T-helper 17 cell (primary cell): ENCODE data around the gene PIK3CA. TPM values are rescaled to one million over a fixed set of nuclear protein-coding genes. Genes with fewer than 3 reads are reported as not detected.
A peak's percentile ranks its signal among the peaks of the same experiment; 100 is the strongest.

ENCODE experiments used
- ATAC-seq: fragments of 150-1000 bp; cut with Tn5 transposase; 2 replicates; pipeline ENCODE4 v1.10.0; 2021; ENCODE audit warnings: mild to moderate bottlenecking, moderate library complexity
- DNase-seq, 3 donors: peaks; one replicate each; pipeline versions ENCODE4 v3.0.0 to v3.0.0-alpha.2; 2020 to 2021
- H3K9me3 ChIP-seq: one replicate; pipeline ENCODE4 v1.7.0; 2013; ENCODE audit warnings: low read length, mild to moderate bottlenecking; ENCODE audit not compliant: control insufficient read depth, poor library complexity, severe bottlenecking
- H3K27ac Mint-ChIP-seq: one replicate; pipeline ENCODE4 v1.8.0; 2022; ENCODE audit warnings: mild to moderate bottlenecking, moderate library complexity, mixed read lengths
- H3K27me3 Mint-ChIP-seq: one replicate; pipeline ENCODE4 v1.8.0; 2022; ENCODE audit warnings: mixed read lengths
- H3K36me3 Mint-ChIP-seq: one replicate; pipeline ENCODE4 v1.8.0; 2022; ENCODE audit warnings: low read depth, mixed read lengths
- H3K4me1 Mint-ChIP-seq: one replicate; pipeline ENCODE4 v1.8.0; 2022; ENCODE audit warnings: mild to moderate bottlenecking, mixed read lengths
- H3K4me3 Mint-ChIP-seq: one replicate; pipeline ENCODE4 v1.8.0; 2022; ENCODE audit warnings: mild to moderate bottlenecking, moderate library complexity, mixed read lengths
- total RNA-seq, 4 donors: library from RNA in 2 of 4; stranded (reverse) in 2 of 4; gene quantifications; one replicate each; pipeline ENCODE4 v1.2.3 and lab custom pipeline; 2022 to 2026

Gene PIK3CA
- total RNA-seq, 2 donors from 2014 or later, result 42.4 to 45.4 TPM

- ATAC-seq (peak; percentile 34), DNase-seq (no peak)
- no peak overlapping the region for H3K4me3 Mint-ChIP-seq
- peaks cover 27% of the 10 kb centered on the region for H3K4me1 Mint-ChIP-seq
- H3K9me3 ChIP-seq, result no peaks in the 10 kb centered on the region
- H3K27ac Mint-ChIP-seq, result no peak overlapping the region
- no peaks in the 10 kb centered on the region for H3K36me3 Mint-ChIP-seq
- H3K27me3 Mint-ChIP-seq, result no peaks in the 10 kb centered on the region
Observed at GRCh38 chr3:179146911-179147513, 1.1 kb upstream of the PIK3CA start.

GRCh38 chr3:179147514-179147872 lies 664 bp upstream of the PIK3CA start:
- no peaks in the 10 kb centered on the region for H3K9me3 ChIP-seq
- Mint-ChIP-seq H3K36me3 (no peaks in the 10 kb centered on the region), H3K4me1 (peaks cover 32% of the 10 kb centered on the region), H3K4me3 (no peak overlapping the region), H3K27me3 (no peaks in the 10 kb centered on the region), H3K27ac (no peak overlapping the region)
- ATAC-seq (peak; percentile 44), DNase-seq (peak in 1 of 3 donors; percentile 54)

- no peaks in the 10 kb centered on the region for H3K9me3 ChIP-seq
- DNase-seq (peak; percentile 38 to 65 (median 40)), ATAC-seq (peak; percentile 48)
- Mint-ChIP-seq H3K27me3 (no peaks in the 10 kb centered on the region), H3K4me1 (peaks cover 34% of the 10 kb centered on the region), H3K27ac (no peak overlapping the region), H3K36me3 (no peaks in the 10 kb centered on the region), H3K4me3 (no peak overlapping the region)
Observed at GRCh38 chr3:179148616-179149405, 654 bp downstream of the PIK3CA start.

GRCh38 chr3:179149406-179149867 lies 1.3 kb downstream of the PIK3CA start:
- no peak overlapping the region for H3K27ac Mint-ChIP-seq
- H3K4me1 Mint-ChIP-seq, result peaks cover 35% of the 10 kb centered on the region
- peak in 2 of 3 donors; percentile 41 to 53 for DNase-seq
- no peak overlapping the region for H3K4me3 Mint-ChIP-seq
- peak; percentile 49 for ATAC-seq
- no peaks in the 10 kb centered on the region for H3K9me3 ChIP-seq
- no peaks in the 10 kb centered on the region for H3K36me3 Mint-ChIP-seq
- no peaks in the 10 kb centered on the region for H3K27me3 Mint-ChIP-seq

GRCh38 chr3:179149951-179150350 lies 1.8 kb downstream of the PIK3CA start:
- Mint-ChIP-seq H3K36me3 (no peaks in the 10 kb centered on the region), H3K27ac (no peak overlapping the region), H3K4me1 (peaks cover 37% of the 10 kb centered on the region), H3K4me3 (no peak overlapping the region), H3K27me3 (no peaks in the 10 kb centered on the region)
- DNase-seq (no peak), ATAC-seq (no peak)
- H3K9me3 ChIP-seq, result no peaks in the 10 kb centered on the region

GRCh38 chr3:179150610-179151009 lies 2.5 kb downstream of the PIK3CA start:
- no peaks in the 10 kb centered on the region for H3K9me3 ChIP-seq
- H3K36me3 Mint-ChIP-seq, result no peaks in the 10 kb centered on the region
- H3K27ac Mint-ChIP-seq, result no peak overlapping the region
- H3K4me3 Mint-ChIP-seq, result peak overlapping the region; percentile 15
- no peaks in the 10 kb centered on the region for H3K27me3 Mint-ChIP-seq
- H3K4me1 Mint-ChIP-seq, result peaks cover 37% of the 10 kb centered on the region
- ATAC-seq, result no peak
- no peak for DNase-seq

DNA sequence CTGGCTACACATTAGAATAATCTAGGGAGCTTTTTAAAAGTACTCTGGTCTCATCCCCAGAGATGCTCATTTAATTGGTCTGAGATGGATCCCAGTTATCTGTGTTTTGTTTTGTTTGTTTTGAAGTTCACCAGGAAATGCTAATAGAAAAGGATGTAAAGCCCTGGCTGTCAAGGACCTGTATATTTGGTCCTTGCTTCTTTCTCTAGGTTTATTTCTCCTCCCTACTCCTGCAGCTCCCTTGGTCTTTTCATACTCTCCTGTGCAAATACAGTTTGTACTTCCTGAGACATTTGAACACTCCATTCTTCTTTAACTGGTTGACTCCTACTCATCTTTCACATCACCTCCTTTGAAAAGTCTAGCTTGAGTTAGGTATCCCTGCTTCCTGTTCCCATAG lies 3.3 kb downstream of the PIK3CA start:
- peak overlapping the region; percentile 72 for H3K4me3 Mint-ChIP-seq
- H3K9me3 ChIP-seq, result no peaks in the 10 kb centered on the region
- no peaks in the 10 kb centered on the region for H3K27me3 Mint-ChIP-seq
- peaks cover 40% of the 10 kb centered on the region for H3K4me1 Mint-ChIP-seq
- no peak for DNase-seq
- H3K36me3 Mint-ChIP-seq, result no peaks in the 10 kb centered on the region
- ATAC-seq, result no peak
- no peak overlapping the region for H3K27ac Mint-ChIP-seq

DNA sequence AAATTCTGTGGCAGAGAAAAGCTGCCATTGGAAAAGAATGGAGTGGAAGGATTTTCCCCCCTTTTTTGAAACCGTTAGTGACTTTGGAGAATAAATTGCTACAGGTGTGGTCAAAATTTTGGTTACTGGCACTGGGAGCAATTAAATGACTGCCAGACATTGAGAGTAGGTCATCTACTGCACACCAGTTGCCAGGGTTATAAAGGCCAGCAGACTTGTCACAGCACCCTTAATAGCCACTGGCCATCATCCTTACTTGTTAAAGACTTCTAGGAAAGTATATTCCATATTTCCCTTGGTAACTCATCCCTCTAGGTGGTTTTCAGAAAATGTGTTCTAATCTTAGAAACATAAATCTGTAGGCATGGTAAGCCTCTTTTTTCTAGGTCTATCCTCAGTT lies 8.0 kb downstream of the PIK3CA start:
- Mint-ChIP-seq H3K4me1 (peaks cover 38% of the 10 kb centered on the region), H3K36me3 (no peaks in the 10 kb centered on the region), H3K27ac (peak overlapping the region; percentile 2), H3K4me3 (no peak overlapping the region), H3K27me3 (no peaks in the 10 kb centered on the region)
- ATAC-seq, result no peak
- DNase-seq, result no peak
- no peaks in the 10 kb centered on the region for H3K9me3 ChIP-seq

GRCh38 chr3:179156775-179157174 lies 8.6 kb downstream of the PIK3CA start:
- ATAC-seq (no peak), DNase-seq (no peak)
- peak overlapping the region; percentile 2 for H3K27ac Mint-ChIP-seq
- H3K4me1 Mint-ChIP-seq, result peaks cover 34% of the 10 kb centered on the region
- H3K9me3 ChIP-seq, result no peaks in the 10 kb centered on the region
- no peaks in the 10 kb centered on the region for H3K27me3 Mint-ChIP-seq
- H3K4me3 Mint-ChIP-seq, result no peak overlapping the region
- no peaks in the 10 kb centered on the region for H3K36me3 Mint-ChIP-seq

DNA sequence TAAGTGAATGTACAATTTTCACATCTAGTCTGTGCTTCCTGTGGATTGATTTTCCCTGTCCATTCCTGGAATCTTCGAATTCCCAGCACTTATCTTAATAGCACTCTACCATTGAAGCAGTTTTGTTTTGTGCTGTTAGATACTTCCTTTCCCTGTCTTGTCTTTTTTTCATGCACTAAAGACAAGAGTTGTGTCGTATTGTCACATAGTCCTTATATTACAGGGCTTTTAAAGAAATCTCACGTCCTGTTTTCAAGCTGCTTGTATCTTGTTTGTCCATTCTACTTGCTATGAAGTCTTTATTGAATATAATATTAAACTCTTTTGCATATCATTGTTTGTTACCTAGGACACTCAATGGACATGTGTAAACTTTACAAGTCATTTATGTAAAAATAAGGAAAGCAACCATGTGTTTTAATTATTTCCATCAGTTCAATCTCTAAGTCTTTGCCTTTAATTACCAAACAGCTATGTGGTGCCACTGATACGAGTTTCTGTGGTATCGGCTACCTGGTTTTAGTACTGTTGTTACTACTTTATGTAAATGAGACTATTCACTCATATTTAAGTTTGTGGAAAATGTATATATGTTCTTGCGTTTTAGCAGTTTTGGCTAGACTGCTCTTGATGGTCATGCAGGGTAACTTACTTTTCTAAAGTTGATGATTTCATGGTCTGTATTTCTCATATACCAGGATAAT lies 10.3 kb downstream of the PIK3CA start:
- Mint-ChIP-seq H3K27ac (no peak overlapping the region), H3K4me1 (peaks cover 29% of the 10 kb centered on the region)
- ATAC-seq, result no peak

DNA sequence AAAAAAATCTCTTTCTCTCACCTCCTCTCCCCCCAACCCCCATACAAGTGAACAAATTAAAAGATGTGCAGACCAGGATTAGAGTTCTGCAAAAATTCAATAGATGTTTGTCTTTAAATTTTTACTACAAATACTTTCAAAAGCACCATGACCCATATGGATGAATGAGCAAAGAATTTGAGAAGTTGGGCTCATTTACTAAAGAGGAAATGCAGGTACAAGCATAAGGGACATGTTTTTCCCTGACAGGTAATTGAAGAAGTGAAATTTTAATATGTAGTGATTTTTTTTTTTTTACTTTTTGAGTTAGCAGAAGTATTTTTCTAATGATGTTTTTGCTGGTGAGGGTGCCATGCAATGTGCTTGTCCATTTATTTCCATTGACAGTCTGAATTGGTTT lies 15.3 kb downstream of the PIK3CA start:
- H3K27ac Mint-ChIP-seq, result no peak overlapping the region
- H3K27me3 Mint-ChIP-seq, result no peaks in the 10 kb centered on the region
- ATAC-seq, result no peak
- no peaks in the 10 kb centered on the region for H3K9me3 ChIP-seq
- H3K4me3 Mint-ChIP-seq, result no peak overlapping the region
- peaks cover 2% of the 10 kb centered on the region for H3K36me3 Mint-ChIP-seq
- H3K4me1 Mint-ChIP-seq, result peaks cover 32% of the 10 kb centered on the region
- no peak for DNase-seq

More for the DNA sequence above, 10.3 kb downstream of the PIK3CA start:
- no peaks in the 10 kb centered on the region for H3K36me3 Mint-ChIP-seq
- H3K4me3 Mint-ChIP-seq, result no peak overlapping the region
- no peaks in the 10 kb centered on the region for H3K9me3 ChIP-seq
- no peak for DNase-seq
- no peaks in the 10 kb centered on the region for H3K27me3 Mint-ChIP-seq

- H3K27ac Mint-ChIP-seq, result no peak overlapping the region
- H3K4me3 Mint-ChIP-seq, result peak overlapping the region; percentile 25
- H3K27me3 Mint-ChIP-seq, result no peaks in the 10 kb centered on the region
- DNase-seq (no peak), ATAC-seq (no peak)
- no peaks in the 10 kb centered on the region for H3K9me3 ChIP-seq
- peaks cover 30% of the 10 kb centered on the region for H3K4me1 Mint-ChIP-seq
- H3K36me3 Mint-ChIP-seq, result peaks cover 2% of the 10 kb centered on the region
Observed at GRCh38 chr3:179164857-179165256, 16.7 kb downstream of the PIK3CA start.

- Mint-ChIP-seq H3K27me3 (no peaks in the 10 kb centered on the region), H3K4me1 (peaks cover 23% of the 10 kb centered on the region), H3K36me3 (peaks cover 2% of the 10 kb centered on the region), H3K27ac (no peak overlapping the region), H3K4me3 (no peak overlapping the region)
- H3K9me3 ChIP-seq, result no peaks in the 10 kb centered on the region
- DNase-seq (no peak), ATAC-seq (no peak)
Observed at GRCh38 chr3:179166561-179167201, 18.5 kb downstream of the PIK3CA start.
